Astrocyte of the spinal cord (primary cell): Measurements from ENCODE around the gene PEX5.

Experiments
- DNase-seq: peaks from one replicate; pipeline ENCODE4 v3.0.0; 2011; ENCODE audit warnings: low read depth, low spot score
- H3K4me3 ChIP-seq: 2 replicates; pipeline ENCODE4 v1.5.1; 2011; ENCODE audit warnings: low read depth, mild to moderate bottlenecking, low read length, moderate library complexity
- CTCF ChIP-seq: IDR thresholded peaks from 2 replicates; pipeline ENCODE4 v1.5.1; 2012; ENCODE audit warnings: low read depth, mild to moderate bottlenecking, low read length, inconsistent platforms
- in situ Hi-C: cut with HindIII; loops from 2 replicates; pipeline ENCODE4 v1.10.0; 2017; ENCODE audit warnings: low sequenced_read_pairs

The PEX5 gene

GRCh38 chr12:7197841-7198240 is 8.4 kb downstream of the PEX5 start:
- no peak overlapping the region for H3K4me3 ChIP-seq
- no peak for DNase-seq
- no peak for TF ChIP-seq CTCF
- in situ Hi-C loops, result no loop called here

- in situ Hi-C loops, result no loop called here
- no peak overlapping the region for H3K4me3 ChIP-seq
- no peak for TF ChIP-seq CTCF
- DNase-seq, result no peak
Measured at GRCh38 chr12:7203109-7203508, 13.6 kb downstream of the PEX5 start.

DNA sequence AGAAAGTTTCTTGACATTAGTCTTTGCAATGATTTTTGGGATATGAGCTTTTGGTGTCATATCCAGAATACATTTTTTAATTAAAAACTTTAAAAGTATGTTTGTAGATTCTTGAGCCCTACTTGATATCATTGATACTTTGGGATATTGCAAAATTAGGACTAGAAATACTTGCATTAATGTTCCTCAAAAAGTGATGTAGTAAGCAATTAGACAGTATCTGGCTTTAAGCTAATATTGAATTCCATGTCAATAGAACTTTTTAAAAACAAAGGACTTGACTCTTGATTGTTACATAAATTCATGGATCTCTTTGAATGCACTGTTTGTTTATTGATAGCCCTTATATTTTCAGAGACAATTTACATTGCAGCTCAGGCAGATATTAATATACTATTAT is 15.6 kb downstream of the PEX5 start:
- in situ Hi-C loops, result no loop called here
- no peak for TF ChIP-seq CTCF
- no peak overlapping the region for H3K4me3 ChIP-seq
- DNase-seq, result no peak

DNA sequence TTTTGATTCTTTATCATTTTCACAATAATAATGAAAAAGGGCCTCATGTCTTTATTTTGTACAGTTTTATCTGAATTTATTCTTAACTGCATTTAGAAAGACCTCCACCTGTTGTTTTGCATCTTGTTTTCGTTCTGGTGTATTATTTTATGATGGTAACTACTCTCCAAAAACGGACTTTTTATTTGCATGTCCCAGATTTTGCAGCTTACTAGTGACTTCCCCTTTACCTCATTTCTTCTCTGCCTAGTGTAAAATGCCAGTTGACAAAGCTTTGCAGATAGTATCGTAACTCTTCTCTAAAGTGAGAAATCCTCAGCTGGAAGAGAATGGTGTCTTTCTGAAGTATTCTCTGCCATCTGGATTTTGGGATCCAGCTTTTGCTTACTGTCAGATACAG is 17.2 kb downstream of the PEX5 start:
- no peak for TF ChIP-seq CTCF
- in situ Hi-C loops, result no loop called here
- no peak for DNase-seq
- H3K4me3 ChIP-seq, result no peak overlapping the region

- TF ChIP-seq CTCF, result no peak
- in situ Hi-C loops, result no loop called here
- DNase-seq, result no peak
- H3K4me3 ChIP-seq, result no peak overlapping the region
Measured at GRCh38 chr12:7207866-7208625, 18.6 kb downstream of the PEX5 start.

GRCh38 chr12:7209958-7210357 is 20.5 kb downstream of the PEX5 start:
- in situ Hi-C loops, result no loop called here
- no peak for DNase-seq
- no peak overlapping the region for H3K4me3 ChIP-seq
- no peak for TF ChIP-seq CTCF
